GM21619 (cell line): ENCODE data around the gene LAMA3.

ENCODE experiments used
- ATAC-seq: cut with Tn5 transposase; IDR thresholded peaks from one replicate; pipeline ENCODE4 v1.9.1; 2021; ENCODE audit not compliant: unreplicated experiment

Gene LAMA3

GRCh38 chr18:23876921-23877320, 187.7 kb downstream of the LAMA3 start:
- no peak for ATAC-seq

- ATAC-seq: no peak
Measured at GRCh38 chr18:23877371-23877770, 188.1 kb downstream of the LAMA3 start.

GRCh38 chr18:23878336-23878900, 189.2 kb downstream of the LAMA3 start:
- no peak for ATAC-seq

- ATAC-seq: no peak
Measured at GRCh38 chr18:23879126-23879525, 189.9 kb downstream of the LAMA3 start.

GRCh38 chr18:23879544-23879943, 190.3 kb downstream of the LAMA3 start:
- no peak for ATAC-seq

- no peak for ATAC-seq
Measured at GRCh38 chr18:23879966-23880565, 190.8 kb downstream of the LAMA3 start.

GRCh38 chr18:23880931-23881617, 191.8 kb downstream of the LAMA3 start:
- no peak for ATAC-seq

- ATAC-seq: no peak
Measured at GRCh38 chr18:23881778-23882177, 192.5 kb downstream of the LAMA3 start.

- ATAC-seq: no peak
Measured at GRCh38 chr18:23882616-23883276, 193.5 kb downstream of the LAMA3 start.

- ATAC-seq: no peak
Measured at GRCh38 chr18:23883277-23883790, 194.1 kb downstream of the LAMA3 start.

- ATAC-seq: no peak
Measured at GRCh38 chr18:23884681-23885375, 195.6 kb downstream of the LAMA3 start.

- no peak for ATAC-seq
Measured at GRCh38 chr18:23885750-23886149, 196.5 kb downstream of the LAMA3 start.

GRCh38 chr18:23887035-23887434, 197.8 kb downstream of the LAMA3 start:
- ATAC-seq: no peak

- ATAC-seq: no peak
Measured at GRCh38 chr18:23887493-23887892, 198.2 kb downstream of the LAMA3 start.

- no peak for ATAC-seq
Measured at GRCh38 chr18:23888881-23889280, 199.6 kb downstream of the LAMA3 start.

- ATAC-seq: no peak
Measured at GRCh38 chr18:23889907-23890306, 200.7 kb downstream of the LAMA3 start.

GRCh38 chr18:23890589-23890988, 201.3 kb downstream of the LAMA3 start:
- ATAC-seq: no peak

GRCh38 chr18:23893653-23894052, 204.4 kb downstream of the LAMA3 start:
- no peak for ATAC-seq

- ATAC-seq: no peak
Measured at GRCh38 chr18:23894661-23895175, 205.5 kb downstream of the LAMA3 start.

GRCh38 chr18:23897291-23897690, 208.0 kb downstream of the LAMA3 start:
- ATAC-seq: no peak

- ATAC-seq: no peak
Measured at GRCh38 chr18:23897733-23898132, 208.5 kb downstream of the LAMA3 start.
